ENCODE results near the gene GALNT2.

The GALNT2 gene

DNA sequence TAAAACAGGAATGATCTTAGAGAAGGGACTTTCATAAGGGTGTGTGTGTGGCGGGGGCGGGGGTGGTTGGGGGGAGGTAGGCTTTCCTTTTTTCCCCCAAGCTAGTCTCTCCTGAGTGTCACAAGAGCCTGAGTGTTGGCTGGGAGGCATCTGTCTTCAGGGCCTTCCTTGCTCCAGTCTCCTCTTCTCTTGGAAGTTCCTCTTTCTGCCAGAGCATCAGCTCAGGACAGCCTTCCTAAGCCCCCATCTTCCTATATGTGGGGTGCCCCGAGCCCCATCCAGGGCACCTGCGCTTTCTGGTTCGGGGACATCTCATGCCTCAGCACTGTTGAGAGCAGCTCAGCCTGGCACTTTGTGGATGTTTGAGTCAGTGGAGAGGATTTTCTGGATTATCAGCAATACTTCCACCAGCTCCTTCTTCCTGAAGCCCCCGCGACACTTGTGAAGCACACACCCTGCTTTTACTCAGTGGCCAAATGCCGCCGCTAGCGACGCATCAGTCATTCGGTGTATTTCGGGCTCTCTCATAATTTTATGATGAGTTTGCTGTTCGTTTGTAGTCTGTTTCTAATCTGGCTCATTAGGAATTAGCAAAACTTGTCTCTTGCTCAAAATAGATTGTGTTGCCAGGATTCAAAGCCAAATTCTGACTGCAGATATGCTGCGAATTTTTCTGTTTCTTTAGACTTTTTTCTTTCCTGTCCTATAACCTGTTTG is 61.7 kb downstream of the GALNT2 start:
- Histone ChIP-seq H2AFZ (ENCODE audit: low read length) (no peak overlapping the region), H3K9me2 (replicated peaks; ENCODE audit: low read depth, low read length) (no peaks in the 10 kb centered on the region), H3K4me3 (ENCODE audit: low read length, poor library complexity, severe bottlenecking) (no peak overlapping the region), H4K20me1 (ENCODE audit: insufficient read depth, low read length, poor library complexity, severe bottlenecking) (peaks cover 83% of the 10 kb centered on the region), H3K4me2 (ENCODE audit: low read depth, low read length, poor library complexity, severe bottlenecking) (no peak overlapping the region), H3K9ac (ENCODE audit: low read depth, low read length, poor library complexity, severe bottlenecking) (no peak overlapping the region), H3F3A (ENCODE audit: low read depth) (no peaks in the 10 kb centered on the region), H3K9me3 (ENCODE audit: insufficient read depth, low read depth, low read length) (no peaks in the 10 kb centered on the region), H3K4me1 (ENCODE audit: insufficient read depth, low read length, poor library complexity, severe bottlenecking) (peaks cover 44% of the 10 kb centered on the region), H3K27me3 (ENCODE audit: insufficient read depth, low read length, poor library complexity, severe bottlenecking) (no peaks in the 10 kb centered on the region), H3K36me3 (ENCODE audit: insufficient read depth, low read length) (peaks cover 23% of the 10 kb centered on the region; the same call in 1 of the 2 replicates), H3K79me2 (ENCODE audit: insufficient read depth, low read length) (peaks cover 100% of the 10 kb centered on the region)
- TF ChIP-seq, protein P1, sequence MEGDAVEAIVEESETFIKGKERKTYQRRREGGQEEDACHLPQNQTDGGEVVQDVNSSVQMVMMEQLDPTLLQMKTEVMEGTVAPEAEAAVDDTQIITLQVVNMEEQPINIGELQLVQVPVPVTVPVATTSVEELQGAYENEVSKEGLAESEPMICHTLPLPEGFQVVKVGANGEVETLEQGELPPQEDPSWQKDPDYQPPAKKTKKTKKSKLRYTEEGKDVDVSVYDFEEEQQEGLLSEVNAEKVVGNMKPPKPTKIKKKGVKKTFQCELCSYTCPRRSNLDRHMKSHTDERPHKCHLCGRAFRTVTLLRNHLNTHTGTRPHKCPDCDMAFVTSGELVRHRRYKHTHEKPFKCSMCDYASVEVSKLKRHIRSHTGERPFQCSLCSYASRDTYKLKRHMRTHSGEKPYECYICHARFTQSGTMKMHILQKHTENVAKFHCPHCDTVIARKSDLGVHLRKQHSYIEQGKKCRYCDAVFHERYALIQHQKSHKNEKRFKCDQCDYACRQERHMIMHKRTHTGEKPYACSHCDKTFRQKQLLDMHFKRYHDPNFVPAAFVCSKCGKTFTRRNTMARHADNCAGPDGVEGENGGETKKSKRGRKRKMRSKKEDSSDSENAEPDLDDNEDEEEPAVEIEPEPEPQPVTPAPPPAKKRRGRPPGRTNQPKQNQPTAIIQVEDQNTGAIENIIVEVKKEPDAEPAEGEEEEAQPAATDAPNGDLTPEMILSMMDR (conservative IDR thresholded peaks at IDR 0.05; ENCODE audit: low read length), result no peak
- TF ChIP-seq EZH2phosphoT487 (IDR thresholded peaks at IDR 0.05; ENCODE audit: borderline replicate concordance), result no peak

DNA sequence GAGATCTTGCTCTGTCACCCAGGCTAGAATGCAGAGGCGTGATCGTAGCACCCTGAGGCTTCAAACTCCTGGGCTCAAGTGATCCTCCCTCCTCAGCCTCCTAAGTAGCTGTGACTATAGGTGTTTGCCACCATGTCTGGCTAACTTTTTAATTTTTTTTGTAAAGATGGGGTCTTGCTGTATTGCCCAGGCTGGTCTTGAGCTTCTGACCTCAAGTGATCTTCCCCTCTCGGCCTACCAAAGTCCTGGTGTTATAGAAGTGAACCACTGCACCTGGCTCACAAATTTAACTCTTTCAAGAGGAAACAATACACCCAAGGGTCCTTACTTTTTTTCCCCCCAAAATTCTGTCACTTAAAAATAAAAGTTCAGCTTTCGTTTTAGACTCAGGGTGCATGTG is 62.3 kb downstream of the GALNT2 start:
- Histone ChIP-seq H3K79me2 (ENCODE audit: insufficient read depth, low read length) (peaks cover 100% of the 10 kb centered on the region), H3K4me3 (ENCODE audit: low read length, poor library complexity, severe bottlenecking) (no peak overlapping the region), H3K27me3 (ENCODE audit: insufficient read depth, low read length, poor library complexity, severe bottlenecking) (no peaks in the 10 kb centered on the region), H3K9me2 (replicated peaks; ENCODE audit: low read depth, low read length) (no peaks in the 10 kb centered on the region), H3K9ac (ENCODE audit: low read depth, low read length, poor library complexity, severe bottlenecking) (no peak overlapping the region), H3K9me3 (ENCODE audit: insufficient read depth, low read depth, low read length) (no peaks in the 10 kb centered on the region), H3K36me3 (ENCODE audit: insufficient read depth, low read length) (peaks cover 23% of the 10 kb centered on the region; the same call in 1 of the 2 replicates), H3F3A (ENCODE audit: low read depth) (no peaks in the 10 kb centered on the region), H4K20me1 (ENCODE audit: insufficient read depth, low read length, poor library complexity, severe bottlenecking) (peaks cover 79% of the 10 kb centered on the region), H2AFZ (ENCODE audit: low read length) (no peak overlapping the region), H3K4me2 (ENCODE audit: low read depth, low read length, poor library complexity, severe bottlenecking) (no peak overlapping the region), H3K4me1 (ENCODE audit: insufficient read depth, low read length, poor library complexity, severe bottlenecking) (peaks cover 38% of the 10 kb centered on the region)
- no peak for TF ChIP-seq EZH2phosphoT487 (IDR thresholded peaks at IDR 0.05; ENCODE audit: borderline replicate concordance)
- TF ChIP-seq, protein P1 (conservative IDR thresholded peaks at IDR 0.05; ENCODE audit: low read length), result no peak

DNA sequence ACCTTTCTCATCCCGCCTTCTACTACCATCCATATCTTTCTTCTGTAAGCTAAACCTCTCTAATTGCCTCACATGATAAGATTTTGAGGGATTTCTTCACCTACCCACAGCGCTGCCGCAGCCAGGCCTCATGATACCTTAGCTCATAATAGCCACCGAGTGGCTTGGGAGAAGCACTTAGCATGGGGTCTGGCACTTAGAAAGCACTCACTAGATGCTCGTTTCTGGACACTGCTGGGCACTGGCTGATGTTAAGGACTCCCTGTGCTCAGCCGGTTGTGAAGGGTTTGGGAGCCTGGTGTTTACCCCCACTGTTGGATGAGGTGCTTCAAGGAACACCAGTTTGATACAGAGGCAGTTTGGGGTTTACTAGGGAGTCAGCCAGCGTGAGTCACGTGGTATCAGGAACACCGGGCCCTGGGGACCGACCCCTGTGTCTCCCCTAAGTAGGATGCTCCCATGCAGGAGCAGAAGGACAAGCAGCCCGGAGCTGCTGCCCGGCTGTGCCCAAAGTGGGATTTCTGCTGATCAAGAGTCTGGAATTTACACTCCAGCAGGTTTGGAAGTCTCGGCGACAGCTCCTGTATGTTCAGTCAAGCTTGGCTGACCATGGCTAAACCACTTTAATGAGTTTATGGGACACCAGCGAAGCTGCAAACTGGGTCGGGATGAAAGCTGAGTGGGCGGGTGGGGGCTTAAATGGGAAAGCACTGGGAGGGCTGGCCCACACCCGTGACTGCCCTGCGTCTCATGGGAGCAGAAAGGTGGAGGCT is 63.3 kb downstream of the GALNT2 start:
- H3K9me2 ChIP-seq (replicated peaks; ENCODE audit: low read depth, low read length), result no peaks in the 10 kb centered on the region
- H3K27me3 ChIP-seq (ENCODE audit: insufficient read depth, low read length, poor library complexity, severe bottlenecking), result no peaks in the 10 kb centered on the region
- H3K36me3 ChIP-seq (ENCODE audit: insufficient read depth, low read length), result peaks cover 28% of the 10 kb centered on the region; the same call in 1 of the 2 replicates
- H3K9ac ChIP-seq (ENCODE audit: low read depth, low read length, poor library complexity, severe bottlenecking), result no peak overlapping the region
- H4K20me1 ChIP-seq (ENCODE audit: insufficient read depth, low read length, poor library complexity, severe bottlenecking), result peaks cover 80% of the 10 kb centered on the region
- no peak overlapping the region for H3K4me2 ChIP-seq (ENCODE audit: low read depth, low read length, poor library complexity, severe bottlenecking)
- H3K79me2 ChIP-seq (ENCODE audit: insufficient read depth, low read length), result peaks cover 100% of the 10 kb centered on the region
- H3K9me3 ChIP-seq (ENCODE audit: insufficient read depth, low read depth, low read length), result no peaks in the 10 kb centered on the region
- H3K4me3 ChIP-seq (ENCODE audit: low read length, poor library complexity, severe bottlenecking), result no peak overlapping the region
- TF ChIP-seq, protein P1 (conservative IDR thresholded peaks at IDR 0.05; ENCODE audit: low read length), result no peak
- TF ChIP-seq EZH2phosphoT487 (IDR thresholded peaks at IDR 0.05; ENCODE audit: borderline replicate concordance), result no peak
- peaks cover 28% of the 10 kb centered on the region for H3K4me1 ChIP-seq (ENCODE audit: insufficient read depth, low read length, poor library complexity, severe bottlenecking)
- no peak overlapping the region for H2AFZ ChIP-seq (ENCODE audit: low read length)
- H3F3A ChIP-seq (ENCODE audit: low read depth), result no peaks in the 10 kb centered on the region
